Activated naive CD4-positive, alpha-beta T cell treated with anti-CD3 and anti-CD28 coated beads for 36 hours (primary cell): ENCODE measurements around the gene GLB1L2. TPM values are rescaled to one million over a fixed set of nuclear protein-coding genes. Genes with fewer than 3 reads are reported as not detected.

ENCODE experiments used
- CTCF ChIA-PET: fragments of 350-600 bp; sonication (Branson Sonifier 250); formaldehyde crosslinking; loops from one replicate; lab custom pipeline; 2021; ENCODE audit warnings: antibody characterized with exemption; lab: Charles Lee
- DNase-seq: peaks from one replicate; pipeline ENCODE4 v3.0.0-alpha.2; 2020
- H3K27ac Mint-ChIP-seq: one replicate; pipeline ENCODE4 v1.8.0; 2021; ENCODE audit warnings: mild to moderate bottlenecking, mixed read lengths
- H3K27me3 Mint-ChIP-seq: one replicate; pipeline ENCODE4 v1.8.0; 2021; ENCODE audit warnings: low read depth, mixed read lengths
- H3K36me3 Mint-ChIP-seq: one replicate; pipeline ENCODE4 v1.8.0; 2021; ENCODE audit warnings: low read depth, mixed read lengths
- H3K4me1 Mint-ChIP-seq: one replicate; pipeline ENCODE4 v1.8.0; 2021; ENCODE audit warnings: low read depth, mixed read lengths
- H3K4me3 Mint-ChIP-seq: one replicate; pipeline ENCODE4 v1.8.0; 2021; ENCODE audit warnings: mild to moderate bottlenecking, moderate library complexity, mixed read lengths
- H3K9me3 Mint-ChIP-seq: one replicate; pipeline ENCODE4 v1.8.0; 2021; ENCODE audit warnings: mixed read lengths
- intact Hi-C: fragments of 100-400 bp; cut with micrococcal nuclease; formaldehyde crosslinking; loops from one replicate; pipeline ENCODE4 v1.15.1; 2023
- total RNA-seq, 2 experiments: library from RNA; stranded (reverse); gene quantifications; one replicate each; pipeline ENCODE4 v1.2.3, GENCODE V29; 2021

The GLB1L2 gene
- total RNA-seq, 2 experiments from 2014 or later: 9.3 to 11.0 TPM

- H3K27ac Mint-ChIP-seq: no peak overlapping the region
- intact Hi-C loops: no loop called here
- no peak for DNase-seq
- CTCF ChIA-PET: no interaction called here
- no peaks in the 10 kb centered on the region for H3K9me3 Mint-ChIP-seq
- no peaks in the 10 kb centered on the region for H3K27me3 Mint-ChIP-seq
- no peak overlapping the region for H3K4me3 Mint-ChIP-seq
- H3K4me1 Mint-ChIP-seq: no peaks in the 10 kb centered on the region
- H3K36me3 Mint-ChIP-seq: no peaks in the 10 kb centered on the region
Observed at GRCh38 chr11:134423106-134423505, 91.3 kb downstream of the GLB1L2 start.

- H3K4me3 Mint-ChIP-seq: no peak overlapping the region
- no peaks in the 10 kb centered on the region for H3K36me3 Mint-ChIP-seq
- intact Hi-C loops: no loop called here
- H3K4me1 Mint-ChIP-seq: no peaks in the 10 kb centered on the region
- no peak overlapping the region for H3K27ac Mint-ChIP-seq
- H3K9me3 Mint-ChIP-seq: no peaks in the 10 kb centered on the region
- no peaks in the 10 kb centered on the region for H3K27me3 Mint-ChIP-seq
- CTCF ChIA-PET: no interaction called here
- DNase-seq: no peak
Observed at GRCh38 chr11:134425413-134425812, 93.6 kb downstream of the GLB1L2 start.

Other genes starting within 250 kb of the GLB1L2 start
- gene NCAPD3, start 108.0 kb upstream of the GLB1L2 start, total RNA-seq: 100 to 1,000 TPM; 126 TPM
- 10 to 100 TPM; 39.8 to 42.3 TPM for gene VPS26B, start 107.3 kb upstream of the GLB1L2 start, total RNA-seq
- gene THYN1, start 78.6 kb upstream of the GLB1L2 start, total RNA-seq: 10 to 100 TPM; 85.6 to 92.6 TPM
- gene ACAD8, start 78.4 kb upstream of the GLB1L2 start, total RNA-seq: 10 to 100 TPM; 14.8 to 17.6 TPM
- 10 to 100 TPM; 11.8 to 13.2 TPM for gene GLB1L3, start 55.6 kb upstream of the GLB1L2 start, total RNA-seq
- under 1 TPM in 1 of 2 experiments, not detected in 1; 0.05 TPM for gene B3GAT1, start 80.3 kb downstream of the GLB1L2 start, total RNA-seq